ENCODE measurements around the gene PLK2. TPM values are rescaled to one million over a fixed set of nuclear protein-coding genes. Genes with fewer than 3 reads are reported as not detected.

The PLK2 gene
- total and polyA plus RNA-seq, 9 of the 15 experiments (the other 6 are each of a cell fraction or from before 2014, with no cell fraction given) = 0.58 TPM; not detected in 8

DNA sequence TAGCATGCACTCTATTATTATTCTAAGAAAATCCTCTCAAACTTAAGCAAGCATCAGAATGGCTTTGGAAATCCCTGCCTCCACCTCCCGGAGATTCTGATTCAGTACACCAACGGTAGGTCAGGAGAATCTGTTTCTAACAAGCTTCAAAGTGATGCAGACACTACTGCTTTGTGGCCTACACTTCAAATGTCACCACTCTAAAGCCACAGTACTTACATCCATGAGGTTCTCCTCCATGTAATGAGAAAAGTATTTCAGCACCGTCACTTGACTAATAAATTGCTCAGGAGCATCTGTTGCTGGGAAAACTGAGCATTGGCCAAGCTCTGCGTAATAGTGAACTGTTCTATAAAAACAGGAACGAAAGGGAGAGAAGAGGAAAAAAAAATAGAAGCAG lies 4.8 kb downstream of the PLK2 start:
- no peaks in the 10 kb centered on the region for H3K79me2 ChIP-seq (ENCODE audit: control insufficient read depth, insufficient read depth, low read length)
- 3% methylated on average over 5 of the region's 5 CpGs for WGBS (ENCODE audit: insufficient coverage, low coverage, missing lambda C conversion rate)
- ATAC-seq (no peak), DNase-seq (ENCODE audit: extremely low read depth in 1 of 4, low spot score in 3 of 4) (no peak), FAIRE-seq (no peak)
- CTCF ChIA-PET (ENCODE audit: low intra/inter-chr PET ratio) = no interaction called here
- H2AFZ ChIP-seq (ENCODE audit: low read depth, low read length) = no peak overlapping the region
- BruUV-seq (replicated peaks) = no TSS peak
- POLR2A ChIA-PET = no interaction called here
- no peaks in the 10 kb centered on the region for H4K20me1 ChIP-seq (replicated peaks; ENCODE audit: control insufficient read depth, insufficient read depth, low read length)
- no peak overlapping the region for H3K27ac ChIP-seq (ENCODE audit: extremely low read depth, low read depth, low read length)
- H3K4me3 ChIP-seq = no peak overlapping the region
- in situ Hi-C loops (cut with MboI) (loop anchor here (25.0 kb wide), 2 partner anchors 668 to 968 kb away; partner anchors contain the start of gene ACTBL2), intact Hi-C loops (cut with micrococcal nuclease) (no loop called here)
- H3K4me1 ChIP-seq (replicated peaks in 1 of 2; ENCODE audit: control insufficient read depth in 2 of 2, insufficient read depth in 2 of 2, low read length in 2 of 2) = peaks cover 0 to 5% of the 10 kb centered on the region in 2 experiments; a peak in 1 of 5 replicates
- H3K9ac ChIP-seq (ENCODE audit: insufficient read depth in 1 of 2, low read depth in 2 of 2, low read length in 2 of 2) = no peak overlapping the region
- no peaks in the 10 kb centered on the region for H3K36me3 ChIP-seq (ENCODE audit: control insufficient read depth, insufficient read depth, low read length)
- H3K9me3 ChIP-seq (replicated peaks; ENCODE audit: control insufficient read depth, insufficient read depth, low read depth, low read length) = no peaks in the 10 kb centered on the region
- no peaks in the 10 kb centered on the region for H3K27me3 ChIP-seq (ENCODE audit: control insufficient read depth in 2 of 2, insufficient read depth in 2 of 2, low read length in 2 of 2)
- H3K9me1 ChIP-seq (ENCODE audit: control insufficient read depth, insufficient read depth, low read length) = no peaks in the 10 kb centered on the region
- H3K4me2 ChIP-seq (ENCODE audit: insufficient read depth, low read length) = no peak overlapping the region
- TF ChIP-seq TAF7 (tag; IDR thresholded peaks at IDR 0.05) (no peak), SP1 (CRISPR knock-in tag; IDR thresholded peaks at IDR 0.05) (no peak), CXXC5 (CRISPR knock-in tag; IDR thresholded peaks at IDR 0.05) (no peak), PBX2 (CRISPR knock-in tag; IDR thresholded peaks at IDR 0.05; ENCODE audit: low read depth) (no peak), PBX2 (tag; conservative IDR thresholded peaks at IDR 0.05; ENCODE audit: low read depth) (no peak), ZNF780A (CRISPR knock-in tag; IDR thresholded peaks at IDR 0.05) (no peak), RBM17 (IDR thresholded peaks at IDR 0.05; ENCODE audit: borderline replicate concordance, low read depth, low read length) (no peak), CBFA2T2 (conservative IDR thresholded peaks at IDR 0.05) (no peak), ETS2 (tag; IDR thresholded peaks at IDR 0.05; ENCODE audit: borderline replicate concordance, poor library complexity, severe bottlenecking) (no peak), ZNF644 (tag; IDR thresholded peaks at IDR 0.05; ENCODE audit: low read depth) (no peak), ZNF134 (CRISPR knock-in tag; conservative IDR thresholded peaks at IDR 0.05) (no peak), OTX1 (CRISPR knock-in tag; IDR thresholded peaks at IDR 0.05) (no peak)
- TF ChIP-seq, protein P1, sequence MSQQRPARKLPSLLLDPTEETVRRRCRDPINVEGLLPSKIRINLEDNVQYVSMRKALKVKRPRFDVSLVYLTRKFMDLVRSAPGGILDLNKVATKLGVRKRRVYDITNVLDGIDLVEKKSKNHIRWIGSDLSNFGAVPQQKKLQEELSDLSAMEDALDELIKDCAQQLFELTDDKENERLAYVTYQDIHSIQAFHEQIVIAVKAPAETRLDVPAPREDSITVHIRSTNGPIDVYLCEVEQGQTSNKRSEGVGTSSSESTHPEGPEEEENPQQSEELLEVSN (IDR thresholded peaks at IDR 0.05; ENCODE audit: borderline replicate concordance in 1 of 2, extremely low read depth in 1 of 2, insufficient read depth in 1 of 2, insufficient read length in 1 of 2, low read depth in 1 of 2, low read length in 1 of 2, poor library complexity in 1 of 2, severe bottlenecking in 1 of 2) = no peak
- TF ChIP-seq, protein P2, sequence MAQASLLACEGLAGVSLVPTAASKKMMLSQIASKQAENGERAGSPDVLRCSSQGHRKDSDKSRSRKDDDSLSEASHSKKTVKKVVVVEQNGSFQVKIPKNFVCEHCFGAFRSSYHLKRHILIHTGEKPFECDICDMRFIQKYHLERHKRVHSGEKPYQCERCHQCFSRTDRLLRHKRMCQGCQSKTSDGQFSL (CRISPR knock-in tag; IDR thresholded peaks at IDR 0.05) = no peak
- TF ChIP-seq, protein P2 (tag; IDR thresholded peaks at IDR 0.05) = no peak
